ENCODE measurements around the gene LAMB4. TPM values are rescaled to one million over a fixed set of nuclear protein-coding genes. Genes with fewer than 3 reads are reported as not detected.

Gene LAMB4
- polyA plus RNA-seq, 2 of the 4 experiments (the other 2 are of a cell fraction), result 0.13 to 0.19 TPM

DNA sequence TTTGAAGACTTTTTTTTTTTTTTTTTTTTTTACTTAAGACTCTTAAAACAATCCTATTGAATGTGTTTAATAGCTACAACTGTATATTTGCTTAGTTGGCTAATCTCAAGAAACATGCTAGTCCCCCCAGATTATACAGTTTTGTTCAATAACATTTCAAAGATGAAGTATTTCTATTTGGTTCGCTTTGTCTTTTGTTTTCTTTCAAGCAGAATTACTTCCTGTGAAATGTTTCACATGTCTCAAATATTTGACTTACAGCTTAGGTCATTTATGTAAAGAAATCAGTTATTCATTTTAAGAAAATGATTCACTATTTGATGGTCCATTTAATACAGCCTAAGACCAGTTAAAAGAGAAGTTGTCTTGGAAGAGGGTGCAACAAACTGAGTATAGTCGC lies 114.4 kb downstream of the LAMB4 start:
- H3K4me1 ChIP-seq, result peaks cover 72% of the 10 kb centered on the region
- CTCF ChIA-PET, result interaction anchor here (1.1 to 5.3 kb wide), 9 partner anchors 11 to 131 kb away, joined by 3 to 46 read pairs (median 7); partner anchors contain the start of gene LAMB1
- peak overlapping the region; percentile 88 to 90 for H3K27ac ChIP-seq
- FAIRE-seq, result no peak
- 8% methylated on average over 2 of the region's 2 CpGs for WGBS (ENCODE audit: missing lambda C conversion rate)
- ATAC-seq, result peak; percentile 42 to 54; a peak in 5 of 6 replicates
- no peaks in the 10 kb centered on the region for H3K9me3 ChIP-seq
- H3K4me3 ChIP-seq, result peak overlapping the region; percentile 9; the same call in 2 of the 3 replicates
- peak overlapping the region; percentile 74 for H3K4me2 ChIP-seq
- peak in 1 of 2 experiments; percentile 75 for DNase-seq (ENCODE audit: low read depth in 1 of 2, low spot score in 1 of 2)
- POLR2A ChIA-PET, result interaction anchor here (1.1 to 4.5 kb wide), 4 partner anchors 13 to 79 kb away, joined by 3 to 29 read pairs (median 8); partner anchors contain the start of gene LAMB1
- TF ChIP-seq HOXA7 (CRISPR knock-in tag; IDR thresholded peaks at IDR 0.05), result no peak
- TF ChIP-seq, protein P1, sequence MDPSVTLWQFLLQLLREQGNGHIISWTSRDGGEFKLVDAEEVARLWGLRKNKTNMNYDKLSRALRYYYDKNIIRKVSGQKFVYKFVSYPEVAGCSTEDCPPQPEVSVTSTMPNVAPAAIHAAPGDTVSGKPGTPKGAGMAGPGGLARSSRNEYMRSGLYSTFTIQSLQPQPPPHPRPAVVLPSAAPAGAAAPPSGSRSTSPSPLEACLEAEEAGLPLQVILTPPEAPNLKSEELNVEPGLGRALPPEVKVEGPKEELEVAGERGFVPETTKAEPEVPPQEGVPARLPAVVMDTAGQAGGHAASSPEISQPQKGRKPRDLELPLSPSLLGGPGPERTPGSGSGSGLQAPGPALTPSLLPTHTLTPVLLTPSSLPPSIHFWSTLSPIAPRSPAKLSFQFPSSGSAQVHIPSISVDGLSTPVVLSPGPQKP (IDR thresholded peaks at IDR 0.05; ENCODE audit: low read depth, low read length), result no peak
- no peak for TF ChIP-seq MYC (IDR thresholded peaks at IDR 0.05; ENCODE audit: borderline replicate concordance, low read length)
- TF ChIP-seq GATA3 (IDR thresholded peaks at IDR 0.05; ENCODE audit: borderline replicate concordance), result peak; percentile 51; the same call in 1 of the 2 replicates
- TF ChIP-seq, protein P2, sequence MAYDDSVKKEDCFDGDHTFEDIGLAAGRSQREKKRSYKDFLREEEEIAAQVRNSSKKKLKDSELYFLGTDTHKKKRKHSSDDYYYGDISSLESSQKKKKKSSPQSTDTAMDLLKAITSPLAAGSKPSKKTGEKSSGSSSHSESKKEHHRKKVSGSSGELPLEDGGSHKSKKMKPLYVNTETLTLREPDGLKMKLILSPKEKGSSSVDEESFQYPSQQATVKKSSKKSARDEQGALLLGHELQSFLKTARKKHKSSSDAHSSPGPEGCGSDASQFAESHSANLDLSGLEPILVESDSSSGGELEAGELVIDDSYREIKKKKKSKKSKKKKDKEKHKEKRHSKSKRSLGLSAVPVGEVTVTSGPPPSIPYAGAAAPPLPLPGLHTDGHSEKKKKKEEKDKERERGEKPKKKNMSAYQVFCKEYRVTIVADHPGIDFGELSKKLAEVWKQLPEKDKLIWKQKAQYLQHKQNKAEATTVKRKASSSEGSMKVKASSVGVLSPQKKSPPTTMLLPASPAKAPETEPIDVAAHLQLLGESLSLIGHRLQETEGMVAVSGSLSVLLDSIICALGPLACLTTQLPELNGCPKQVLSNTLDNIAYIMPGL (CRISPR knock-in tag; IDR thresholded peaks at IDR 0.05; ENCODE audit: borderline replicate concordance), result no peak
- TF ChIP-seq, protein P3, sequence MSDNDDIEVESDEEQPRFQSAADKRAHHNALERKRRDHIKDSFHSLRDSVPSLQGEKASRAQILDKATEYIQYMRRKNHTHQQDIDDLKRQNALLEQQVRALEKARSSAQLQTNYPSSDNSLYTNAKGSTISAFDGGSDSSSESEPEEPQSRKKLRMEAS (IDR thresholded peaks at IDR 0.05), result peak; percentile 23; the same call in 1 of the 2 replicates
- TF ChIP-seq NPAS2 (CRISPR knock-in tag; IDR thresholded peaks at IDR 0.05; ENCODE audit: borderline replicate concordance), result no peak
- no peak for TF ChIP-seq HEYL (CRISPR knock-in tag; IDR thresholded peaks at IDR 0.05)
- TF ChIP-seq KDM1A (IDR thresholded peaks at IDR 0.05; ENCODE audit: low read depth), result no peak
- TF ChIP-seq, protein P4, sequence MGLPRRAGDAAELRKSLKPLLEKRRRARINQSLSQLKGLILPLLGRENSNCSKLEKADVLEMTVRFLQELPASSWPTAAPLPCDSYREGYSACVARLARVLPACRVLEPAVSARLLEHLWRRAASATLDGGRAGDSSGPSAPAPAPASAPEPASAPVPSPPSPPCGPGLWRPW (IDR thresholded peaks at IDR 0.05), result no peak
- TF ChIP-seq, protein P5, sequence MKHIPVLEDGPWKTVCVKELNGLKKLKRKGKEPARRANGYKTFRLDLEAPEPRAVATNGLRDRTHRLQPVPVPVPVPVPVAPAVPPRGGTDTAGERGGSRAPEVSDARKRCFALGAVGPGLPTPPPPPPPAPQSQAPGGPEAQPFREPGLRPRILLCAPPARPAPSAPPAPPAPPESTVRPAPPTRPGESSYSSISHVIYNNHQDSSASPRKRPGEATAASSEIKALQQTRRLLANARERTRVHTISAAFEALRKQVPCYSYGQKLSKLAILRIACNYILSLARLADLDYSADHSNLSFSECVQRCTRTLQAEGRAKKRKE (CRISPR knock-in tag; IDR thresholded peaks at IDR 0.05; ENCODE audit: low read depth), result no peak
- TF ChIP-seq, protein P6, sequence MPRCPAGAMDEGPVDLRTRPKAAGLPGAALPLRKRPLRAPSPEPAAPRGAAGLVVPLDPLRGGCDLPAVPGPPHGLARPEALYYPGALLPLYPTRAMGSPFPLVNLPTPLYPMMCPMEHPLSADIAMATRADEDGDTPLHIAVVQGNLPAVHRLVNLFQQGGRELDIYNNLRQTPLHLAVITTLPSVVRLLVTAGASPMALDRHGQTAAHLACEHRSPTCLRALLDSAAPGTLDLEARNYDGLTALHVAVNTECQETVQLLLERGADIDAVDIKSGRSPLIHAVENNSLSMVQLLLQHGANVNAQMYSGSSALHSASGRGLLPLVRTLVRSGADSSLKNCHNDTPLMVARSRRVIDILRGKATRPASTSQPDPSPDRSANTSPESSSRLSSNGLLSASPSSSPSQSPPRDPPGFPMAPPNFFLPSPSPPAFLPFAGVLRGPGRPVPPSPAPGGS (IDR thresholded peaks at IDR 0.05), result 0 out of 3 replicates have a peak, but pooled peaks have one; percentile 36
- TF ChIP-seq, protein P7, sequence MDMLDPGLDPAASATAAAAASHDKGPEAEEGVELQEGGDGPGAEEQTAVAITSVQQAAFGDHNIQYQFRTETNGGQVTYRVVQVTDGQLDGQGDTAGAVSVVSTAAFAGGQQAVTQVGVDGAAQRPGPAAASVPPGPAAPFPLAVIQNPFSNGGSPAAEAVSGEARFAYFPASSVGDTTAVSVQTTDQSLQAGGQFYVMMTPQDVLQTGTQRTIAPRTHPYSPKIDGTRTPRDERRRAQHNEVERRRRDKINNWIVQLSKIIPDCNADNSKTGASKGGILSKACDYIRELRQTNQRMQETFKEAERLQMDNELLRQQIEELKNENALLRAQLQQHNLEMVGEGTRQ (IDR thresholded peaks at IDR 0.05), result no peak
- TF ChIP-seq FOXS1 (CRISPR knock-in tag; IDR thresholded peaks at IDR 0.05), result no peak
- TF ChIP-seq TFCP2L1 (CRISPR knock-in tag; IDR thresholded peaks at IDR 0.05), result no peak
- no peak for TF ChIP-seq ZC3H11A (IDR thresholded peaks at IDR 0.05)
- TF ChIP-seq KDM5A (IDR thresholded peaks at IDR 0.05), result no peak
- TF ChIP-seq SMC3 (IDR thresholded peaks at IDR 0.05), result 0 out of 3 replicates have a peak, but pooled peaks have one; percentile 17
- no peak for TF ChIP-seq HDAC2 (IDR thresholded peaks at IDR 0.05)
- no peak for TF ChIP-seq SREBF2 (IDR thresholded peaks at IDR 0.05)
- TF ChIP-seq JUNB (IDR thresholded peaks at IDR 0.05), result peak; percentile 70
- TF ChIP-seq PHF8 (IDR thresholded peaks at IDR 0.05; ENCODE audit: borderline replicate concordance, low read depth), result no peak
- TF ChIP-seq ZSCAN20 (CRISPR knock-in tag; IDR thresholded peaks at IDR 0.05), result no peak
- TF ChIP-seq CBX2 (IDR thresholded peaks at IDR 0.05; ENCODE audit: borderline replicate concordance, low read depth), result no peak
- TF ChIP-seq, protein P8, sequence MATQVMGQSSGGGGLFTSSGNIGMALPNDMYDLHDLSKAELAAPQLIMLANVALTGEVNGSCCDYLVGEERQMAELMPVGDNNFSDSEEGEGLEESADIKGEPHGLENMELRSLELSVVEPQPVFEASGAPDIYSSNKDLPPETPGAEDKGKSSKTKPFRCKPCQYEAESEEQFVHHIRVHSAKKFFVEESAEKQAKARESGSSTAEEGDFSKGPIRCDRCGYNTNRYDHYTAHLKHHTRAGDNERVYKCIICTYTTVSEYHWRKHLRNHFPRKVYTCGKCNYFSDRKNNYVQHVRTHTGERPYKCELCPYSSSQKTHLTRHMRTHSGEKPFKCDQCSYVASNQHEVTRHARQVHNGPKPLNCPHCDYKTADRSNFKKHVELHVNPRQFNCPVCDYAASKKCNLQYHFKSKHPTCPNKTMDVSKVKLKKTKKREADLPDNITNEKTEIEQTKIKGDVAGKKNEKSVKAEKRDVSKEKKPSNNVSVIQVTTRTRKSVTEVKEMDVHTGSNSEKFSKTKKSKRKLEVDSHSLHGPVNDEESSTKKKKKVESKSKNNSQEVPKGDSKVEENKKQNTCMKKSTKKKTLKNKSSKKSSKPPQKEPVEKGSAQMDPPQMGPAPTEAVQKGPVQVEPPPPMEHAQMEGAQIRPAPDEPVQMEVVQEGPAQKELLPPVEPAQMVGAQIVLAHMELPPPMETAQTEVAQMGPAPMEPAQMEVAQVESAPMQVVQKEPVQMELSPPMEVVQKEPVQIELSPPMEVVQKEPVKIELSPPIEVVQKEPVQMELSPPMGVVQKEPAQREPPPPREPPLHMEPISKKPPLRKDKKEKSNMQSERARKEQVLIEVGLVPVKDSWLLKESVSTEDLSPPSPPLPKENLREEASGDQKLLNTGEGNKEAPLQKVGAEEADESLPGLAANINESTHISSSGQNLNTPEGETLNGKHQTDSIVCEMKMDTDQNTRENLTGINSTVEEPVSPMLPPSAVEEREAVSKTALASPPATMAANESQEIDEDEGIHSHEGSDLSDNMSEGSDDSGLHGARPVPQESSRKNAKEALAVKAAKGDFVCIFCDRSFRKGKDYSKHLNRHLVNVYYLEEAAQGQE (IDR thresholded peaks at IDR 0.05), result no peak
- no peak for TF ChIP-seq RAD21 (conservative IDR thresholded peaks at IDR 0.05 in 1 of 2, IDR thresholded peaks at IDR 0.05 in 1 of 2)
- TF ChIP-seq FOSL2 (IDR thresholded peaks at IDR 0.05), result peak; percentile 55; the same call in 1 of the 2 replicates
- peak; percentile 68 for TF ChIP-seq FOSL2 (CRISPR knock-in tag; IDR thresholded peaks at IDR 0.05)
- no peak for TF ChIP-seq JUN (IDR thresholded peaks at IDR 0.05)
- TF ChIP-seq TP53 (CRISPR knock-in tag; IDR thresholded peaks at IDR 0.05), result no peak
- no peak for TF ChIP-seq POLR2AphosphoS2 (conservative IDR thresholded peaks at IDR 0.05; ENCODE audit: low read length)
- TF ChIP-seq HOXB13 (CRISPR knock-in tag; IDR thresholded peaks at IDR 0.05; ENCODE audit: low read depth), result no peak

Data from A549 (cell line).